Left renal pelvis (tissue), 4 donors: ENCODE measurements around the gene MTPN. TPM values are rescaled to one million over a fixed set of nuclear protein-coding genes. Genes with fewer than 3 reads are reported as not detected.

Source experiments
- DNase-seq, 4 donors: peaks; one replicate each; pipeline ENCODE4 v3.0.0-alpha.2; 2013; ENCODE audit warnings: low read depth in 4 of 4, low spot score in 3 of 4
- polyA plus RNA-seq, 4 donors: library from polyadenylated mRNA; unstranded; fragments of 120-200 nt; gene quantifications; one replicate each; pipeline ENCODE4 v1.2.1, GENCODE V29; 2013; ENCODE audit not compliant: insufficient read length in 4 of 4

Gene MTPN
- polyA plus RNA-seq, 4 donors = 150 to 186 (median 158) TPM

DNA sequence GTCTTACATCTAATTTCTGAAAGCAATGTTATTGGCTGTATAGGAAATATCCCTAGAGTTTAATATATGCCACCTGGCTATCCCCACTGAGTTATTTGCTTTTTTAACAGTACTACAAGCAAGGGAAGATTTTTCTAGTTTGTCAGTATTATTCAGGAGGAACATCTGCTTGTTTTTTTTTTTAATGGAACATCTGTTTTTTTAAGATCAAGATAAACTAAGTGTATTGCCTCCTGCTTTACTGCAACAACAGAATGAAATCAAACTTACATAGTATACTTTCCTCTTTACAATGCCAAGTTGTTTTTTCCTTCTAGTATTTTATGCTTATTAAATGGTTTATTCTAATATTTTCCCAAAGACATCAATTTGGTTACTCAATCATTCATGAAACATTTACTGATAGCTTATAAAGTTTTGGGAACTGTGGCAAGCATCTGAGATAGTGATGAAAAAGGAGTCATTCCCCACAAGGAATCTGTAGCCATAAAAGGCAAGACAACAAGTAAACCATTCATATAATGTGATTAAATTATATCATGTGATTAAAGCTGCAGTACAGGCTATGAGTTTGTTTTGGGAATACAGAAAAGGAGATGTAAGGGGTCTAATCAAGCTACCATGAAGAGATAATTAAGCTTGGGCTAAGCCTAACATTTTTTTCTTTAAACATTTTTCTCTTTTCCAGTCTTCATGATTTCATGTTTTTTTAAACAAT lies 17.4 kb downstream of the MTPN start:
- no peak for DNase-seq

DNA sequence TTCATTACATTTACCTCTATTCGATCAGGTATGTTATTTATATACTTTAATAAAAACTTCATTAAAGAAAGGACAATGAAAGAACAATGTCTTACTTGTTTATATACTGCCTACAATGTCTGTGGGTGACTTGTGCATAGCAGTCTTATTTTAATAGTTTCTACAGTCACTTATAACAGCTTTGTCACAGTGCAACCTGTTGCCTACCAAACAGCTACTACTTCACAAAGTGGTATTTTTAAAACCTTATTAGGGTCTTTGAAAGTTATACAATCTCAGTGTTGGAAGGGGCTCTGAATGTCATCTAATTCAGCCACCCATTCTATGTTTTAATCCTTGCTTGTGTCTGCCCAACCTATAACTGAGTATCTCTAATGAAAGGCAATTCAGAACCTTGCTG lies 19.0 kb downstream of the MTPN start:
- no peak for DNase-seq

DNA sequence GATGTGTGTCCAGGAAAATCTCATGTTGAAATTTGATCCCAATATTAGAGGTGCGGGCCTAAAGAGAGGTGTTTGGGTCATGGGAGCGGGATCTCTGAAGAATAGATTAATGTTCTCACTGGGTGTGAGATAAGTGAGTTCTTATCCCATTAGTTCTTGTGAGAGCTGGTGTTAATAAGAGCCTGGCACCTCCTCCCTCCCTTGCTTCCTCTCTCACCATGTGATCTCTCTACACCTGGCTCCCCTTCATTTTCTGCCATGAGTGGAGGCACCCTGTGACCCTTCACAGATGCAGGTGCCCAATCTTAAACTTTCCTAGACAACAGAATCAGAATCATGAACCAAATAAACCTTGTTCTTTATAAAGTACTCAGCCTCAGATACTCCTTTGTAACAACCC lies 19.5 kb downstream of the MTPN start:
- DNase-seq = no peak

DNA sequence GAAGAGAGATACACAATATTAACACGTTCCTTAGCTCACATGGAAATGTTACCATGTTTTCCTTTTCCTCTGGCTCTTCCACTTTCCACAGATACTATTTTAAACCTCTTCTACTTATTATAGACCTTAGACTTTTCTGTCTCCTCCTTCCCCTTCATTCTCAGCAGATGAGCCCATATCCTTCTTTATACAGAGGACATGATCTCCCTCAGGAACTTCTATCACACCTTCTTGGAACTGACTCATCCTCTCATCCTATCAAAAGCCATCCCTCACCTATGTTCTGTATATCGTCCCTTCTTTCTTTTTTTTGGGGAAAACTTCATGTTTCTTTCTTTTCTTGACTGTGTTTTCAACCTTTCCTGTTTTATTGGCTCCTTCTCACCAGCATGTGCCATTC lies 20.8 kb downstream of the MTPN start:
- DNase-seq = no peak

DNA sequence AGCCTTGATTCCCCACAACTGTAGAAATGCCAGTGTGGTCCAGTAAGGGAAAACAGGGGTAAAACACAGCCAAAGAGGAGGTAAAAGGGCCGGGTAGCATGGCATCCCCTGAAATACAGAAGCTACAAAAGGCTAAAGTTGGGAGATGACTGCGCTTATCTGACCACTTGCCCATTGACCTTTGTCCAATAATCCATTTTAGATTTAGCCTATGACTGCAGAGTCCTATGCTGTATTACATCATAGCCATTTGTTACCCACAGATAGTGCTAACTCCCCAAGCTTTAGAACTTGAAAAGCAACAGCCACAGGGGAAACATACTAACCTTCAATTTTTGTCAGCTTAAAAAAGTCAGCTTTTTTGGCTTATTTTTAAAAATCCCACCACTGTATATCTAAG lies 26.2 kb downstream of the MTPN start:
- no peak for DNase-seq

- no peak for DNase-seq
Observed at GRCh38 chr7:135950429-135950828, 26.7 kb downstream of the MTPN start.

GRCh38 chr7:135946289-135947055 lies 30.7 kb downstream of the MTPN start:
- DNase-seq = no peak

DNA sequence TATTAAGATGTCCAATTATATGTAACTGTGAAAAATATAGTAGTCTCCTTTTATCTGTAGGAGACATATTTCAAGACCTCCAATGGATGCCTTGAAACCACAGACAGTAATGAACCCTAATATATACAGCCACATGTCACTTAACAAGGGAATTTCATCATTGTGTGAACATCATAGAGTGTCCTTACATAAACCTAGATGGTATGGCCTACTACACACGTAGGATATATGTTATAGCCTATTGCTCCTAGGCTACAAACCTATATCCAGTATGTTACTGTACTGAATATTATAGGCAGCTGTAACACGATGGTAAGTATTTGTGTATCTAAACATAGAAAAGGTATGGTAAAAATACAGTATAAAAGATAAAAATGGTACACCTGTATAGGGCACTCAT lies 32.4 kb downstream of the MTPN start:
- DNase-seq = no peak

DNA sequence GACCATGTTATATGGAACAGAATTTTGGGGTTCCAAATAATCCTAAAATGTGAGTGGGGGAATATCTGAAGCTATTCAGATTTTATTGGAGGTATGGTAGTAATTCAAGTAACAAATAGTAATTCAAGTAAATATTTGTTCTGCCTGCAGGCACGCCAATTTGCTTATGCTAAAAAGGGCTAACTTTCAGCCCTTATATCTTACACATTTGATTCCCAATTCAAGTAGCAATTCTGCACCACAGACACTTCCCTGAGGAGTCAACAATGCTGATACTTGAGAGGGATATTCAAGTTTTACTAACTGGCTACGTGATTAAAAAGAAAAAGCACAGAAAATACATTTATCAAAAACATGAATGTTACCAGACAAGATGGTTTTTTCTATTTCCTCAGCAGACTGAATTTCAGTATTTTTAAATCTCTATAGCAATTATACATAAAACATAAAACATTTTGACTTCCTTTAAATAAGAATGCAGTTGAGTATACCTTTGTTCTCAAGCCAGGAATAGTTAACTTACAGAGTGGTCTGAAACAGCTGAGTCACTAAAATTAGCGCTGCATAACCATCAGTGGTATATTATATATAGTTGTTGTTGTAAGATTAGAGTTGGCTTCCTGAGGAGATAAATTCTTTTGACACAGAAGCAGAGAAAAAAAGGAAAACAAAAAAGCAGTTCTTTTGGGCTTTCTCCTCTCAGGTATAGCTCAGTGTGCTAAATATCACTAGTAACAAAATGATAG lies 33.9 kb downstream of the MTPN start:
- no peak for DNase-seq

- no peak for DNase-seq
Observed at GRCh38 chr7:135942614-135943013, 34.5 kb downstream of the MTPN start.

GRCh38 chr7:135940077-135941075 lies 36.8 kb downstream of the MTPN start:
- DNase-seq = no peak

GRCh38 chr7:135939261-135939812 lies 37.8 kb downstream of the MTPN start:
- no peak for DNase-seq

GRCh38 chr7:135938563-135938962 lies 38.6 kb downstream of the MTPN start:
- DNase-seq = no peak

DNA sequence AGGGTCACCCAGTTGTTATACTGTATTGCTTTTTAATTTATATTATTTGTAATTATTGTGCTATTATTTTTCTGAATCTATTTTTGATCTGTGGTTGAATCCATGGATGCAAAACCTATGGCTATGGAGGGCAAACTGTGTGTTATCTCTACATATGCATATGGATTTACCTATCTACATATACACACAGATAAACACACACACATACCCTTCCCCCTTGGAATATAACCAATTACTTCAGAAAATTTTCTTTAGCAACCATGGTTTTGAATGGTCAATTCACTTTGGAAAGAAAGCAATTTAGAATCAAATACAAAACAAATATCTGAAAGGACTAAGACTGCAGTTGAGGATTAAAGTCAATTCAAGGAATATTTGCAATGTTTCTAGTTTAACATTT lies 39.1 kb downstream of the MTPN start:
- no peak for DNase-seq

- no peak for DNase-seq
Observed at GRCh38 chr7:135936497-135937217, 40.5 kb downstream of the MTPN start.

- no peak for DNase-seq
Observed at GRCh38 chr7:135934651-135935050, 42.5 kb downstream of the MTPN start.

- DNase-seq = no peak
Observed at GRCh38 chr7:135933509-135934188, 43.5 kb downstream of the MTPN start.

- DNase-seq = no peak
Observed at GRCh38 chr7:135932131-135932530, 45.0 kb downstream of the MTPN start.
